NCI-H2227 treated with DMSO at 0.1 percent for 48 hours (cell line): ENCODE measurements around the gene EIF5AL1.

ENCODE experiments used
- DNase-seq: peaks from one replicate; lab custom pipeline; 2025; lab: John Stamatoyannopoulos, UW

Gene EIF5AL1

GRCh38 chr10:79559726-79560125 lies 47.4 kb downstream of the EIF5AL1 start:
- DNase-seq = no peak

- DNase-seq = no peak
Observed at GRCh38 chr10:79560160-79560709, 47.9 kb downstream of the EIF5AL1 start, which contains the start of gene SFTPA2. Gene SFTPA2 (minus strand): TSS chr10:79560407. CDS start chr10:79559483, 924 bp downstream.

GRCh38 chr10:79561257-79561656 lies 48.9 kb downstream of the EIF5AL1 start:
- DNase-seq = no peak

- no peak for DNase-seq
Observed at GRCh38 chr10:79562135-79562756, 49.9 kb downstream of the EIF5AL1 start.

- DNase-seq = no peak
Observed at GRCh38 chr10:79563426-79563825, 51.1 kb downstream of the EIF5AL1 start.
